OCI-LY3 (cell line): ENCODE measurements around the gene TNFRSF14.

Experiments
- H2AFZ ChIP-seq: fragments of 200-600, 300-600 bp; shearing (Covaris generic); 2 replicates; pipeline ENCODE4 v1.6.0; 2014; ENCODE audit warnings: antibody characterized with exemption, low read depth, low read length
- H3K27ac ChIP-seq: fragments of 200-600, 300-600 bp; sonication (generic); 2 replicates; pipeline ENCODE4 v1.5.1; 2014; ENCODE audit warnings: mild to moderate bottlenecking, low read length, moderate library complexity, mixed read lengths
- H3K27me3 ChIP-seq: fragments of 200-600, 300-600 bp; sonication (generic); 2 replicates; pipeline ENCODE4 v1.6.1; 2014; ENCODE audit warnings: low read depth, low read length, mixed read lengths
- H3K36me3 ChIP-seq: fragments of 200-600, 300-600 bp; sonication (generic); replicated peaks from 2 replicates; pipeline ENCODE3; 2014; ENCODE audit warnings: low read depth, low read length, mixed read lengths
- H3K4me1 ChIP-seq: fragments of 300-600, 200-600 bp; sonication (generic); 2 replicates; pipeline ENCODE4 v1.6.1; 2014; ENCODE audit warnings: low read length, mixed read lengths
- H3K4me2 ChIP-seq: fragments of 200-600, 300-600 bp; sonication (generic); 2 replicates; pipeline ENCODE4 v1.6.1; 2014; ENCODE audit warnings: low read length, mixed read lengths
- H3K4me3 ChIP-seq: fragments of 300-600, 200-600 bp; sonication (generic); 2 replicates; pipeline ENCODE4 v1.5.1; 2014; ENCODE audit warnings: antibody characterized with exemption, mild to moderate bottlenecking, low read length, moderate library complexity
- H3K79me2 ChIP-seq: fragments of 300-600, 200-600 bp; shearing (Covaris generic); 2 replicates; pipeline ENCODE4 v1.6.1; 2014; ENCODE audit warnings: mild to moderate bottlenecking, low read length, mixed read lengths
- H3K9ac ChIP-seq: fragments of 300-600, 200-600 bp; shearing (Covaris generic); 2 replicates; pipeline ENCODE4 v1.6.0; 2014; ENCODE audit warnings: mild to moderate bottlenecking, low read length, moderate library complexity
- H3K9me3 ChIP-seq: fragments of 200-600, 300-600 bp; shearing (Covaris generic); 2 replicates; pipeline ENCODE4 v1.6.1; 2014; ENCODE audit warnings: low read length, mixed read lengths; ENCODE audit not compliant: insufficient read depth
- H4K20me1 ChIP-seq: fragments of 200-600, 300-600 bp; sonication (generic); 2 replicates; pipeline ENCODE4 v1.6.1; 2016; ENCODE audit warnings: low read length, mixed read lengths; ENCODE audit not compliant: insufficient read depth
- CTCF ChIP-seq: fragments of 200-600, 300-600 bp; sonication (generic); IDR thresholded peaks from 2 replicates; pipeline ENCODE4 v1.5.1; 2014; ENCODE audit warnings: antibody characterized with exemption, low read length, low read depth
- EZH2phosphoT487 ChIP-seq: fragments of 200-600 bp; shearing (Covaris generic); IDR thresholded peaks from 2 replicates; pipeline ENCODE4 v1.6.1; 2018; ENCODE audit warnings: antibody characterized with exemption, mixed run types, low read depth

The TNFRSF14 gene

GRCh38 chr1:2606396-2606880, 50.3 kb downstream of the TNFRSF14 start:
- Histone ChIP-seq H2AFZ (no peak overlapping the region), H3K9ac (no peak overlapping the region), H3K4me3 (no peak overlapping the region), H3K4me2 (no peak overlapping the region), H3K36me3 (no peaks in the 10 kb centered on the region), H4K20me1 (no peaks in the 10 kb centered on the region), H3K4me1 (no peaks in the 10 kb centered on the region), H3K9me3 (no peaks in the 10 kb centered on the region), H3K79me2 (no peaks in the 10 kb centered on the region), H3K27ac (no peak overlapping the region), H3K27me3 (no peaks in the 10 kb centered on the region)
- no peak for TF ChIP-seq EZH2phosphoT487

- Histone ChIP-seq H3K4me2 (no peak overlapping the region), H3K9ac (no peak overlapping the region)
Observed at GRCh38 chr1:2606881-2607621, 50.9 kb downstream of the TNFRSF14 start.

GRCh38 chr1:2607641-2608091, 51.5 kb downstream of the TNFRSF14 start:
- no peak overlapping the region for H3K27ac ChIP-seq
- H3K79me2 ChIP-seq, result no peaks in the 10 kb centered on the region
- H2AFZ ChIP-seq, result no peak overlapping the region
- H3K36me3 ChIP-seq, result no peaks in the 10 kb centered on the region
- no peak overlapping the region for H3K4me3 ChIP-seq
- H4K20me1 ChIP-seq, result no peaks in the 10 kb centered on the region
- H3K9me3 ChIP-seq, result no peaks in the 10 kb centered on the region
- H3K4me1 ChIP-seq, result no peaks in the 10 kb centered on the region
- no peak for TF ChIP-seq EZH2phosphoT487
- no peak for TF ChIP-seq CTCF
- no peak overlapping the region for H3K4me2 ChIP-seq
- H3K9ac ChIP-seq, result no peak overlapping the region
- H3K27me3 ChIP-seq, result no peaks in the 10 kb centered on the region

More at GRCh38 chr1:2606881-2607621, 50.9 kb downstream of the TNFRSF14 start:
- no peak overlapping the region for H3K27ac ChIP-seq
- no peak for TF ChIP-seq CTCF
- TF ChIP-seq EZH2phosphoT487, result no peak
- H4K20me1 ChIP-seq, result no peaks in the 10 kb centered on the region
- H3K9me3 ChIP-seq, result no peaks in the 10 kb centered on the region
- no peak overlapping the region for H3K4me3 ChIP-seq
- H3K36me3 ChIP-seq, result no peaks in the 10 kb centered on the region
- H3K79me2 ChIP-seq, result no peaks in the 10 kb centered on the region
- no peak overlapping the region for H2AFZ ChIP-seq
- H3K27me3 ChIP-seq, result no peaks in the 10 kb centered on the region
- H3K4me1 ChIP-seq, result no peaks in the 10 kb centered on the region

- Histone ChIP-seq H3K79me2 (no peaks in the 10 kb centered on the region), H2AFZ (no peak overlapping the region), H3K27me3 (no peaks in the 10 kb centered on the region), H3K4me1 (no peaks in the 10 kb centered on the region), H3K9ac (no peak overlapping the region), H3K36me3 (no peaks in the 10 kb centered on the region), H3K4me3 (no peak overlapping the region), H3K9me3 (no peaks in the 10 kb centered on the region), H4K20me1 (no peaks in the 10 kb centered on the region), H3K4me2 (no peak overlapping the region), H3K27ac (no peak overlapping the region)
- TF ChIP-seq EZH2phosphoT487 (no peak), CTCF (no peak)
Observed at GRCh38 chr1:2609319-2610035, 53.3 kb downstream of the TNFRSF14 start.
